Hematopoietic multipotent progenitor cell treated with erythropoietin and hydrocortisone succinate and interleukin-3 and kit ligand, for 4 days (in vitro differentiated cells): ENCODE results near the gene CRNN.
A peak's percentile ranks its signal among the peaks of the same experiment; 100 is the strongest.

ENCODE experiments used
- DNase-seq: peaks from one replicate; pipeline ENCODE4 v3.0.0-alpha.2; 2015

The CRNN gene

DNA sequence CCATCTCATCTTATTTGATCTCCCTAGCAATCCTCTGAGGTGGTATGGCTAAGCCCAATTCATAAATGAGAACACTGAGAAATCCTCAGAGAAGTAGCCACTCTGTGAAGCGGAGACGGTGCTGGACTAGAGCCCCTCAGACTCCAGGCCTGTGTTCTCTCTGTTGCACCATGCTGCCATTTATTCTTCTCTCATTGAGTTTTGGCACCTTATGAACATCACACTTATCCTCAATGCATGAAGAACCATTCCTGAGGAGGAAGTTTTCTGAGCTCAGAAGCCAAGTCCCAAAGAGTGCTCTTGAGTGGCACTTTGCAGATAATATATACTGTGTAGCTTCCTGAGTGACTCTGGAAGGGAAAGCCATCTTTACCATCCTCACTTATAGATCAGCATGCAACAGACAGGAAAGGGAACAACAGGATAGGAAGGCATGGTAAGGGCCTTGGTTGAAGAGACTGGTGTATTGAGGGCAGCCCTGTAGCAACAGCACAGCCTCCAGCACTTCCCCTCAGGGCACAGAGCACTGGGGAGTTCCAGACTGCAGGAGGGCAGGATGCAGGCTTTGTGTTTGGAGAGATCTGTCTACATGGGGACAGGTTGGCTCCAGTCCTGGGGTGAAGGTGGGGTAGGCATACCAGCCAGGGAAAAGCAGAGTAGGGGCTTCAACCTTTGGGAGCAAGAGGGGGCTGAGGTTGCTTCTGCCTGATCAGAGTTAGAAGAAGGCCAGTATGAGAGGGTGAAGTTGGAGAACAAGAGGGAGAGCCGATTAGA, 1.6 kb upstream of the CRNN start:
- DNase-seq: no peak

DNA sequence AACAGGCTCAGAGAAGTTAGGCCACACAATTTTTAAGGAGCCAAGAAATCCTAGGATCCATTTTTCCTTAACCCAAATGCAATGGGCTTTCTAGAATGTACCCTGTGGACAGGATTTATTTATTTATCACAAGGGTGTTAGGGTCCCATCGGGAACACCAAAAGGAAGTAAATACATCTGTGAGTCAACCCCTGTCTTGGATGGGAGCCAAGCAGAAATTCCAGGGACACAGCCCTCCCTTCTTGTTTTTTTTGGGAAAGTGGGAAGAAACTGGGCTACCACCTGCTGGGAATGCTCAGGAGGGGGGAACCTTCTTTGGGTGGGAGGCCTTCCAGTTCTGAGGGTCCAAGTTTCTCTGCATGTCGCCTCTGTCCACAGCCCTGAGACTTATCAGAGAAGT, 1.3 kb downstream of the CRNN start:
- no peak for DNase-seq

DNA sequence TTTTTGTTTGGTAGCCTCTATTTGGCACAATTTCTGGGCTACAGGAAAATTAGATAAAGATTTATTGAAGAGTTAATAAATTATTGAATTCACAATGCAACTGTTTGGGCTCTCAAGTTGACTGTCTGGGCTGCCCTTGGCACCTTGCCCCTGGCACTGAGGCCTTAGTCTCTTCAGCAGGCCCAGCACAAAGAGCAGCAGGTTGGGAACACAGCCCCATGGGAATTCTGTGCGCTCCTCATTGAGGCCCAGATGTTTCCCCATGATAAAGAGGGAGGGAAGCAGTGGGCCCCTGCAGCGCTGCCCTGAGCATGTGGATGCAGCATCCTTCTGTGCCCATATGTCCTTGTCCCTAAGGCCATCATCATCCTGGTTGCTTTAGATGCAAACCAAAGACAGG, 2.9 kb downstream of the CRNN start:
- DNase-seq: no peak

DNA sequence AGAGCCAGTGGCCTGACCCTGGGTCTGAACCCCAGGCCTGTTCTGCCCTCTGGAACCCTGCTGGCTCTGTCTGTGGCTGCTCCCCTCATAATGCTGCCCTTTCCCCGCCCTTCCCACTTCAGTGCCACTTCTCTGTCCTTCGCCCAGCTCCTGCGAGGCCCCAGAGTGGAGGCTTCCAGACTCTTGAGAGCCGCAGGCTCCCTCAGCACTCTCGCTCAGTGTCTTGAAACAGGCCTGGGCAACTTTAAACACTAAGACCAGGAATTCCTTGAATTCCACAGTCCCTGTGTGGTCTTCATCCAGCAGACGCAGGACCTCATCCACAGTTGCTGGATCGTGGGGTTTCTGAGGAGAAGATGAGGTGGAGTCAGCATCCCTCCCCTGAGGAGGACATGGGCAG, 3.5 kb downstream of the CRNN start:
- no peak for DNase-seq

DNA sequence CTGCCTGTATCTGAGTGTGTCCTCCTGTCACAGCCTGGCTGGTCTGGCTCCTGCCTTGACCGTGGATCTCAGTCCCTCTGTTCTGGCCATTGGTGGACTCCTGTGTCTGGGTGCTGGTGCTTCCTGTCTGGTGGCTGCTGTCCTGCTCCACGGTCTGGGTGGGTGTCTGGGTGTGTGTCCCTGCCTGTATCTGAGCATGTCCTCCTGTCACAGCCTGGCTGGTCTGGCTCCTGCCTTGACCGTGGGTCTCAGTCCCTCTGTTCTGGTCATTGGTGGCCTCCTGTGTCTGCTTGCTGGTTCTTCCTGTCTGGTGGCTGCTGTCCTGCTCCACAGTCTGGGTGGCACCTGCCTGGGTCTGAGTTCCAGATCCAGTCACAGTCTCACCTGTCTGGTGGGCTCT, 4.0 kb downstream of the CRNN start:
- DNase-seq: no peak

DNA sequence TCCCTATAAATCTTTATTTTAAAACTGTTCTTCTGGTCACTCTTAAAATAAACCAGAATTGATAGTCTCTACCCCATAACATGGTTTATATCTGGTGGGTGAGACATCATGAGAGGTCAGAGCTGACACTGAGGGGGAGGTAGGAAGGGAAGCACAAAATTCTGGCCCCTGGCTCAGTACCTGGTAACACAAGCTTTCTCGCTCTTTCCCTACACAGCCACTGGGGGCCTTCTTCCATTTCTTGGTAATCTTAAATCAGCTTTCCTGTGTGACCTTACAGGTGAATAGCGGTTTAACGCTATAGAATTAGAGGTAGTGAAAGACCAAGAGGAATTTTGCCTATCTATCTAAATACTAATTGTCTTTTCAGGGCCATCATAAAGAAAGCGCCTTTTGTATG, 5.4 kb downstream of the CRNN start:
- no peak for DNase-seq

DNA sequence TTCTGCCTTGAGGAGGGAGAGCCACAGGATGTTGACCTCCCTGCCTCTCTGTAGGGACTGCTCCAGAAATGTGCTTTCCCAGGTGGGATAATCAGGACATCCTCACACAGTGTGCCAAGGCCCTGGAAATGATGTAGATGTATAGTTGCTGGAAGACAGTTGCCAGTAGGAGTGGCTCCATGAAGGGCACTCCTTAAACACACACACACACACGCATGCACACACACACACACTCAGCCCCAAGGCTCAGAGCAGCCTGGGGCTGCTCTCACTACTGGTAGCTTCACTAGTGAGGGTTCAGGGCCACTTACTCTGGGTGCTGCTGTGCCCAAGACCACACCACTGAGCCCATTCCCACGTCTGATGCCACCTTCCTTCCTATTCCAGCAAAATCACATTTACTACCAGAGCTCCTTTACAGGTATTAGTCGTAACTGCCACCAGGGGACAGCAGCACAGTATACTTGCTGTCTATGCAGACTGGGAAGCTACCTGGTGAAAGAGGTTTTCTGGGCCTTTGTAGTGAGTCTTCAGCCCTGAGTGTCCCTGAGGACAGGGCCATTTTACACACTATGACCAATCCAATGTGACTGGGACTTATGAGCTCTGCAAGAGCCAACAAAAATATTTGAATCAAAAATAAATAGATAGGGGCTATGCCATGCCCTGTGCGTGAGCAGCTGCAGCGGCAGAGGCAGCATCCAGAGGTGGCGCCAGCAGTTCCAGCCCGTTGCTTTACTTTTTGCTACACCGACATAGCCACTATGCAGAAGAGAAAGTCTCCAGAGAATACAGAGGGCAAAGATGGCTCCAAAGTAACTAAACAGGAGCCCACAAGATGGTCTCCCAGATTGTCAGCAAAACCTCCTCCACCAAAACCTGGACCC, 15.0 kb downstream of the CRNN start:
- DNase-seq: peak; percentile 32

DNA sequence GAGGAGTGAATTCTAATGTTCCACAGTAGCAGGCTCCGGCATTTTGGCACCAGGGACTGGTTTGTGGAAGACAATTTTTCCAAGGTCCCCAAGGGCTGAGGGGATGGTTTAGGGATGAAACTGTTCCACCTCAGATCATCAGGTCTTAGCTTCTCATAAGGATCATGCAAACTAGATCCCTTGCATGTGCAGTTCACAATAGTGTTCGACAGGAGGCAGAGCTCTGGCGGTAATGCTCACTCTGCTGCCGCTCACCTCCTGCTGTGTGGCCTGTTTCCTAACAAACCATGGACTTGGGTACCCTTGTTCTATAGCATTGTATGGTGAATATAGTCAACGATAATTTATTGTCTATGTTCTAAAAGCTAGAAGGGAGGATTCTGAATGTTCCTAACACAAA, 16.6 kb downstream of the CRNN start:
- DNase-seq: no peak

DNA sequence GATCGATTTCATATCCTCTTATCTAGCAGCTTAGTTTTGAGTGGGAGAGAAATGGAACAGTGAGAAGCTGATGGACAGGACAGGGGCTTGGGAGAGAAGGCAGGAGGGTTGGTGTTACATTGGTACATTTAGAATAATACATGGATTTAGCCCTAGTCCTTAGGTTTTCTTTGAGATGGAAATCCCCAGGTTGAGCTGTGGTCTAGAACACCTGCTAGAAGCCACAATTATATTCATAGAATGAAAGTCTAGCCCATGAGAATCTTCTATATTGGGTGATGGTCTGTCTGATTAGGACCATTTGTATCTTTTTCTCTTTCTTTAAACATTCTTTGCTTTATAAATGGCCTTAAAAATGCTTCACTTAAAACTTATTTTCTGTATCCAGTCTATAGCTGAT, 19.9 kb downstream of the CRNN start:
- DNase-seq: no peak

DNA sequence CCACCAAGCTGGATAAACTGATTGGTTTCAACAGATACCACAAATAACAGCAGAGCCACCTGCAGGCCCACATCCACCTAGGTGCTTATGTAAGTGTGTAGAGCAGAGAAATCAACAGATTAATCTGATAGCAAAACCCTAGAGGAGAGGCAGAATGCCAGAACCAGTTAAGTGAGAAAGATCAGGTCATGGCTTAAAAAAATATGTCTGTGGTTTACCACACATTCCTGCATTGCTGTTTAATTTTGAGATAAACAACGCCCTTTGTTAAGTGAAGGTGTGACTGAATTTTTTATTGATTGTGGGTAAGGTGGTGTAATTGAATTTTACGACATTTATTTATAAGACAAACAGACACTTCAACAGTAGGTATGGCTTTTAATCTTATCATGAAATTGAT, 21.2 kb downstream of the CRNN start:
- peak; percentile 13 for DNase-seq

DNA sequence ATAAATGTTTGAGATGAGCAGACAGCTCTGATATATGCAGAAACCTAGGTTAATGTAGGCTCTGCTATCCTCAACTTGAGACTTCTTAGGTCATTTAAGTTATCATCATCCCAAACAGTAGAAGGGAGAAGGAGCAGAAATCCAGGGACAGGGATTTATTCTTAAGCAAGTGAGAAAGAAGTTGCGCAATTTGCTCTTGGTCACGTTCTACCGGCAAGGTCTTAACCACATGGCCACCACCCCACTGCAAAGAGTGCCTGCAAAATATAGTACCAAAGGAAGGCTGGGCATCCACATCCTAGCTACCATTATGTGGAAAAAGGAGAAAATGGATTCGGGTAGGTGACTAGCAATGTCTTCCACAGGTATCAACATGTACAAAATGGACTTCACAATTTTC, 25.2 kb downstream of the CRNN start:
- DNase-seq: peak; percentile 5

DNA sequence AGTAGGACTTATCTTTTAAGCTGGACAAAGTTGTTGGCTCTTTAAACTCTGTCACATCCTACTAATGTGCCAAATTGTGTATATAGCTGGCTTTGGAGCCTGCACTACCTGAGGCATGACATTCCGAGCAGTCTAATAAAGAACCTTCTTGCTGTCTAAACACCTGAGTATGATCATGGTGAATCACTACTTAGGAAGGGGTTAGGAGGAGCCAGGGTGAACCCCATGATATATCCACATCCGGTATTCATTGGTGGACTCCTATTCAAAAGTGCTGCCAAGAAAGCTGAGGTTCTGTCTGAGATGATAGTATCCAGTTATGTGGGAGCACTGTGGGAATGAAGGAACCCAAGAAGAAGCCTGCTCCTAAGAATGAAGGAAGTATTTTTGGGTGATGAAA, 27.1 kb downstream of the CRNN start:
- DNase-seq: no peak

DNA sequence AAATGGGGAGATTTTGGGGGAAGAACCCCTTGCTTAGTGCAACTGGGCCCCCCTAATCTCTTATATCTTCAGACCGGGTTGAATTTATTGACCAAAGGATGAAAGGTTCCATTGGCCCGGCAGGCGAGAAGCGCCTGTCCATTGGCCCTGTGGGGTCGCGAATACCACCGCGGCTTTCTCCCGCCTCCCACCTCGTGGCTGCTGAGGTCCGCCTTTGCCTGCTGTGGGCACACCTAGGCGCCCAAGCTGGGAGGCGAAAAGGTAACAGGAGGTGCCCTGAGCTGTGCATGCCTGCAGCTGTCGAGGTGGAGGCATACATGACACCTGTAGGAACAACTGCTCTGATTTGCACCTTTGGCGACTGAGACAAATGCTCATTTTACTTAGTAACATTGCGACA, 33.1 kb downstream of the CRNN start:
- no peak for DNase-seq

DNA sequence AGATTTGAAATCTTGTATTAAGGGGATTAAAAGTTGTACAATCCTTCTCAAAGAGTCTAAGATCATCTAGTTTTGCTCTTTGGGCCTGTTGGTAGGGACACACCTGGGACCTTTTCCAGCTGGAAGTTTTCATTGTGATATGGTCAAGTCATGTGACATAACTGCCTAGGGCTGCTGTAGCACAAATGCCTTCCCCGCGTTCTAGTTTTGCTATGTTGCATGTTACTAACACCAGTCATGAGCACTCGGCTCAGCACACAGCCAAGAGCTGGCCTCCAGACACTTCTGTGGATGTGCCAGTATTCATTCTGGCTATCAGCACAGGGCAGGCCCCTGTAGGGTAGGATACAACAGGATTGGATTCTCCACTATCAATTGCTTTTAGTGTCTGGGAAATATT, 39.6 kb downstream of the CRNN start:
- no peak for DNase-seq

DNA sequence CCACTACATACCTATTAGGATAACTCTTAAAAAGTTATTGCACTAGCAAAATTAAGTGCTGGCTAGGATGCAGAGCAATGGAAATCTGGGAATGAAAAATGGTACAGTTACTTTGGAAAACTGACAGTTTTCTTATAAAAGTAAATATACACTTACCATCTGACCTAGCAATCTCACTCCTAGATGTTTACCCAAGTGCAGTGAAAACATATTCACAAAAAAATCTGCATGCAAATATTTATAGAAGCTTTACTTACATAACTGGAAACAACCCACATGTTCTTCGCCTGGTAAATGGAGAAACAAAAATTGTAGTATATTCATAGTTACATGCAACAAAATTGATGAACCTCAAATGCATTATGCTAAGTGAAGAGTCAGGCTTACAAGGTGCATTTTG, 41.4 kb downstream of the CRNN start:
- DNase-seq: no peak

DNA sequence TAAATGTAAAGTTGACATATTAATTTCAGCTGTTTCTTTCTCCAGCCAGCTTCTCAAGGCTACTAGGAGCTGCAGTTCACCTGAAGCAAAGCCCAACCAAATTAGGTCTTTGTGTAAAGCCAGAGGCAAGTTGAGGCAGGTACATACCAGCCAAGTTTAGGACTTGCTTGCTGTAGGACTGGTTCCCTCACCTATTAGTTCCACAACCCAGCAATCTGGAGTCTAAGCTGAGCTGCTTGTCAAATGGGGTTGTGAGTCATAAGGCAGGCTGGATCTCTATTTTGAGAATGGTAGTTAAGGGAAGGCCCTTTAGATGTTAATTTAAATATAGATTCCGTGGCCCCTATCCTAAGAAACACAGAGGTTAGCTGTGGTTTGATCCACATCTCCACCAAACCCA, 46.6 kb downstream of the CRNN start:
- no peak for DNase-seq

DNA sequence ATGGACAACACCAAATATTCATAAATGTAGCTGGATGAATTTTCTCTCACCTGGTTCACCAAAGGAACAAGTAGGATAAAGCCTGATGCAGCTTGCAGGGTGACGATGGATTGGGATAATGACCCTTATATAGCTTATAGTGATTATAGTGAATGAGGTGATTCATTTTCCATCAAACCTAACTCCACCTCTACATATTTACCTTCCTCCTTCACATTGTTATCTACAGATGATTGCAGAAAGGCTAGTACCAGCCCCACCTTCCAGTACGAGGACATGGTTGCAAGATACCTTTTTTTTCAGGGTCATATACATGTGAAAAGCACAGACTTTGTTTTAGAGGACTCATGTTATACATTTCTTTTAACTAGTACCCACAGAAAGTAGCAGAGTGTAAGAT, 54.2 kb downstream of the CRNN start, which contains the start of gene FLG2:
Gene FLG2, minus strand, starts transcription at position 101 of the 400 bp plus-strand sequence. CDS start 1,122 bp downstream, outside the sequence.
- DNase-seq: no peak
